Measurements from ENCODE around the gene DIP2C. TPM values are rescaled to one million over a fixed set of nuclear protein-coding genes. Genes with fewer than 3 reads are reported as not detected.

DIP2C gene
- polyA plus RNA-seq, 1 of the 3 experiments (the other 2 are of a cell fraction) = 8.7 TPM

DNA sequence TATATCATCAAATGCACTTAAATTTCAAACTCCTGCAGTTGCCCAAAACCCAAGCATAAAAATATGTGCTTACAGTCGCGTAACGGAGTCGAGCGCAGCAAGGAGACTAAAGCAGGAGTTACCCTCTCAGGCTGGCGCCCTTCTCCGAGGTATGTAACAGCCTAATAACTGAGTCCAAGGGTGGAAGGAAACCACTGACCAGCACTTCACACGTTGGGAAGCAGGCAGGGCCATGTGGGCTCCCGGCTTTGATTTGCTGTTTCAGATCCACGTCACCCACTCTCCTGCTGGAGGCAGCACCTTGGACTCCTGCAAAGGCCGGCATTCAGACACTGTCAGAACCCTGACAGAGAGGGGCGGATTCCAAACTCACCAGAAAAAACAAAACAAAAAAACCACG is 123.8 kb downstream of the DIP2C start:
- Histone ChIP-seq H3F3A (replicated peaks; ENCODE audit: insufficient read depth) (no peaks in the 10 kb centered on the region), H3K9ac (no peak overlapping the region), H3K27me3 (ENCODE audit: insufficient read depth) (no peaks in the 10 kb centered on the region), H2AFZ (ENCODE audit: low read depth) (no peak overlapping the region), H3K4me2 (no peak overlapping the region), H3K9me2 (no peaks in the 10 kb centered on the region), H3K9me3 (0 out of 2 replicates have a peak, but pooled peaks cover 5% of the 10 kb centered on the region), H3K79me2 (ENCODE audit: insufficient read depth) (peaks cover 72% of the 10 kb centered on the region), H4K20me1 (ENCODE audit: insufficient read depth) (peaks cover 40% of the 10 kb centered on the region), H3K36me3 (replicated peaks in 1 of 2; ENCODE audit: control insufficient read depth in 1 of 2, insufficient read depth in 2 of 2, low read length in 1 of 2) (no peaks in the 10 kb centered on the region), H3K27ac (ENCODE audit: low read depth in 2 of 2, low read length in 1 of 2) (no peak overlapping the region), H3K4me1 (ENCODE audit: control insufficient read depth in 1 of 2, insufficient read depth in 2 of 2, low read depth in 1 of 2, low read length in 1 of 2) (peaks cover 0 to 6% of the 10 kb centered on the region in 2 experiments; a peak in 1 of 4 replicates), H3K4me3 (ENCODE audit: low read depth in 2 of 2, low read length in 1 of 2) (no peak overlapping the region)
- ChIA-PET POLR2A (interaction anchor here (0.7 kb wide), 1 partner anchor 31 kb away, joined by 4 read pairs; no protein-coding TSS in a partner anchor), CTCF (interaction anchor here (0.7 kb wide), 1 partner anchor 18 kb away, joined by 4 read pairs; no protein-coding TSS in a partner anchor)
- 97% methylated on average over 13 of the region's 13 CpGs for WGBS (ENCODE audit: low lambda C conversion rate)
- TF ChIP-seq ELF1 (IDR thresholded peaks at IDR 0.05) (no peak), EP300 (IDR thresholded peaks at IDR 0.05; ENCODE audit: borderline replicate concordance in 1 of 2, low read depth in 1 of 2, low read length in 1 of 2) (no peak), MXI1 (IDR thresholded peaks at IDR 0.05; ENCODE audit: low read depth, low read length) (no peak), NFIC (IDR thresholded peaks at IDR 0.05; ENCODE audit: borderline replicate concordance) (no peak), YY1 (IDR thresholded peaks at IDR 0.05; ENCODE audit: low read depth) (no peak), SIN3A (IDR thresholded peaks at IDR 0.05; ENCODE audit: borderline replicate concordance, low read depth, low read length) (no peak), TEAD4 (IDR thresholded peaks at IDR 0.05; ENCODE audit: borderline replicate concordance, insufficient read depth) (no peak), RXRA (IDR thresholded peaks at IDR 0.05; ENCODE audit: borderline replicate concordance, low read depth) (no peak), GATA2 (CRISPR knock-in tag; IDR thresholded peaks at IDR 0.05) (no peak), RFX5 (IDR thresholded peaks at IDR 0.05; ENCODE audit: low read length) (no peak), POLR2AphosphoS5 (IDR thresholded peaks at IDR 0.05; ENCODE audit: low read depth, low read length) (no peak), FOXJ3 (CRISPR knock-in tag; IDR thresholded peaks at IDR 0.05) (no peak), SMC3 (IDR thresholded peaks at IDR 0.05; ENCODE audit: low read depth, low read length) (no peak), MEF2A (IDR thresholded peaks at IDR 0.05; ENCODE audit: borderline replicate concordance, low read depth) (no peak), TAF1 (IDR thresholded peaks at IDR 0.05; ENCODE audit: borderline replicate concordance, low read depth, low read length) (no peak)
- TF ChIP-seq, protein P1, sequence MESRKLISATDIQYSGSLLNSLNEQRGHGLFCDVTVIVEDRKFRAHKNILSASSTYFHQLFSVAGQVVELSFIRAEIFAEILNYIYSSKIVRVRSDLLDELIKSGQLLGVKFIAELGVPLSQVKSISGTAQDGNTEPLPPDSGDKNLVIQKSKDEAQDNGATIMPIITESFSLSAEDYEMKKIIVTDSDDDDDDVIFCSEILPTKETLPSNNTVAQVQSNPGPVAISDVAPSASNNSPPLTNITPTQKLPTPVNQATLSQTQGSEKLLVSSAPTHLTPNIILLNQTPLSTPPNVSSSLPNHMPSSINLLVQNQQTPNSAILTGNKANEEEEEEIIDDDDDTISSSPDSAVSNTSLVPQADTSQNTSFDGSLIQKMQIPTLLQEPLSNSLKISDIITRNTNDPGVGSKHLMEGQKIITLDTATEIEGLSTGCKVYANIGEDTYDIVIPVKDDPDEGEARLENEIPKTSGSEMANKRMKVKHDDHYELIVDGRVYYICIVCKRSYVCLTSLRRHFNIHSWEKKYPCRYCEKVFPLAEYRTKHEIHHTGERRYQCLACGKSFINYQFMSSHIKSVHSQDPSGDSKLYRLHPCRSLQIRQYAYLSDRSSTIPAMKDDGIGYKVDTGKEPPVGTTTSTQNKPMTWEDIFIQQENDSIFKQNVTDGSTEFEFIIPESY (IDR thresholded peaks at IDR 0.05; ENCODE audit: borderline replicate concordance, low read depth) = no peak
- no peak for DNase-seq

DNA sequence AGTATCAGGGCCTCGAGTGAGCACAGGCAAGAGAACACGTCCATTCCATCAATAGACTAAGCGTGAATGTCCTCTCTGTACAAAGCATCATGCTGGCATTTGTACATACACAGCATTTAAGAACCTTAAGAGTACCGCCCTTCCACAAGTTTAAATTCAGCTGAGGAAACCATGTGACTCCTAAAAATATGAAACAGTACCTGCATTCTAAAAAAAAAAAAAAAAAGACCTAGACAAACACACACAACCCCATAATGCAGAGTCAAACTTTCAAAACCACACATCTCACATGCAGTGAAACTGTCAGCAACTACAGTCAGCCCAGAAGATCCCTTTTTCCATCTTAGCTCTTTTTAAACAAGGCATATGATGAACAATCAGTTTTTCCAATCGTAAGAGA is 124.3 kb downstream of the DIP2C start:
- no peak overlapping the region for H3K4me3 ChIP-seq (ENCODE audit: low read depth in 2 of 2, low read length in 1 of 2)
- no peaks in the 10 kb centered on the region for H3K36me3 ChIP-seq (replicated peaks in 1 of 2; ENCODE audit: control insufficient read depth in 1 of 2, insufficient read depth in 2 of 2, low read length in 1 of 2)
- no peak overlapping the region for H3K9ac ChIP-seq
- H3K9me2 ChIP-seq = no peaks in the 10 kb centered on the region
- no peak for DNase-seq
- 0 out of 2 replicates have a peak, but pooled peaks cover 5% of the 10 kb centered on the region for H3K9me3 ChIP-seq
- H3K79me2 ChIP-seq (ENCODE audit: insufficient read depth) = peaks cover 70% of the 10 kb centered on the region
- WGBS (ENCODE audit: low lambda C conversion rate) = 91% methylated on average over 5 of the region's 5 CpGs
- H3F3A ChIP-seq (replicated peaks; ENCODE audit: insufficient read depth) = no peaks in the 10 kb centered on the region
- H3K27ac ChIP-seq (ENCODE audit: low read depth in 2 of 2, low read length in 1 of 2) = no peak overlapping the region
- H3K27me3 ChIP-seq (ENCODE audit: insufficient read depth) = no peaks in the 10 kb centered on the region
- peaks cover 0 to under 1% of the 10 kb centered on the region in 2 experiments; a peak in 1 of 4 replicates for H3K4me1 ChIP-seq (ENCODE audit: control insufficient read depth in 1 of 2, insufficient read depth in 2 of 2, low read depth in 1 of 2, low read length in 1 of 2)
- peaks cover 45% of the 10 kb centered on the region for H4K20me1 ChIP-seq (ENCODE audit: insufficient read depth)
- no peak overlapping the region for H3K4me2 ChIP-seq
- POLR2A ChIA-PET = interaction anchor here (0.7 kb wide), 1 partner anchor 31 kb away, joined by 4 read pairs; no protein-coding TSS in a partner anchor
- H2AFZ ChIP-seq (ENCODE audit: low read depth) = no peak overlapping the region
- CTCF ChIA-PET = interaction anchor here (0.7 kb wide), 1 partner anchor 17 kb away, joined by 4 read pairs; no protein-coding TSS in a partner anchor
- TF ChIP-seq RXRA (IDR thresholded peaks at IDR 0.05; ENCODE audit: borderline replicate concordance, low read depth) (no peak), GATA2 (CRISPR knock-in tag; IDR thresholded peaks at IDR 0.05) (no peak), NRF1 (IDR thresholded peaks at IDR 0.05; ENCODE audit: low read depth, low read length) (no peak), FOXJ3 (CRISPR knock-in tag; IDR thresholded peaks at IDR 0.05) (no peak), POLR2AphosphoS5 (IDR thresholded peaks at IDR 0.05; ENCODE audit: low read depth, low read length) (no peak), EZH2phosphoT487 (IDR thresholded peaks at IDR 0.05; ENCODE audit: borderline replicate concordance, low read depth) (no peak)
- TF ChIP-seq, protein P2, sequence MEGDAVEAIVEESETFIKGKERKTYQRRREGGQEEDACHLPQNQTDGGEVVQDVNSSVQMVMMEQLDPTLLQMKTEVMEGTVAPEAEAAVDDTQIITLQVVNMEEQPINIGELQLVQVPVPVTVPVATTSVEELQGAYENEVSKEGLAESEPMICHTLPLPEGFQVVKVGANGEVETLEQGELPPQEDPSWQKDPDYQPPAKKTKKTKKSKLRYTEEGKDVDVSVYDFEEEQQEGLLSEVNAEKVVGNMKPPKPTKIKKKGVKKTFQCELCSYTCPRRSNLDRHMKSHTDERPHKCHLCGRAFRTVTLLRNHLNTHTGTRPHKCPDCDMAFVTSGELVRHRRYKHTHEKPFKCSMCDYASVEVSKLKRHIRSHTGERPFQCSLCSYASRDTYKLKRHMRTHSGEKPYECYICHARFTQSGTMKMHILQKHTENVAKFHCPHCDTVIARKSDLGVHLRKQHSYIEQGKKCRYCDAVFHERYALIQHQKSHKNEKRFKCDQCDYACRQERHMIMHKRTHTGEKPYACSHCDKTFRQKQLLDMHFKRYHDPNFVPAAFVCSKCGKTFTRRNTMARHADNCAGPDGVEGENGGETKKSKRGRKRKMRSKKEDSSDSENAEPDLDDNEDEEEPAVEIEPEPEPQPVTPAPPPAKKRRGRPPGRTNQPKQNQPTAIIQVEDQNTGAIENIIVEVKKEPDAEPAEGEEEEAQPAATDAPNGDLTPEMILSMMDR (IDR thresholded peaks at IDR 0.05) = no peak
- TF ChIP-seq, protein P3, sequence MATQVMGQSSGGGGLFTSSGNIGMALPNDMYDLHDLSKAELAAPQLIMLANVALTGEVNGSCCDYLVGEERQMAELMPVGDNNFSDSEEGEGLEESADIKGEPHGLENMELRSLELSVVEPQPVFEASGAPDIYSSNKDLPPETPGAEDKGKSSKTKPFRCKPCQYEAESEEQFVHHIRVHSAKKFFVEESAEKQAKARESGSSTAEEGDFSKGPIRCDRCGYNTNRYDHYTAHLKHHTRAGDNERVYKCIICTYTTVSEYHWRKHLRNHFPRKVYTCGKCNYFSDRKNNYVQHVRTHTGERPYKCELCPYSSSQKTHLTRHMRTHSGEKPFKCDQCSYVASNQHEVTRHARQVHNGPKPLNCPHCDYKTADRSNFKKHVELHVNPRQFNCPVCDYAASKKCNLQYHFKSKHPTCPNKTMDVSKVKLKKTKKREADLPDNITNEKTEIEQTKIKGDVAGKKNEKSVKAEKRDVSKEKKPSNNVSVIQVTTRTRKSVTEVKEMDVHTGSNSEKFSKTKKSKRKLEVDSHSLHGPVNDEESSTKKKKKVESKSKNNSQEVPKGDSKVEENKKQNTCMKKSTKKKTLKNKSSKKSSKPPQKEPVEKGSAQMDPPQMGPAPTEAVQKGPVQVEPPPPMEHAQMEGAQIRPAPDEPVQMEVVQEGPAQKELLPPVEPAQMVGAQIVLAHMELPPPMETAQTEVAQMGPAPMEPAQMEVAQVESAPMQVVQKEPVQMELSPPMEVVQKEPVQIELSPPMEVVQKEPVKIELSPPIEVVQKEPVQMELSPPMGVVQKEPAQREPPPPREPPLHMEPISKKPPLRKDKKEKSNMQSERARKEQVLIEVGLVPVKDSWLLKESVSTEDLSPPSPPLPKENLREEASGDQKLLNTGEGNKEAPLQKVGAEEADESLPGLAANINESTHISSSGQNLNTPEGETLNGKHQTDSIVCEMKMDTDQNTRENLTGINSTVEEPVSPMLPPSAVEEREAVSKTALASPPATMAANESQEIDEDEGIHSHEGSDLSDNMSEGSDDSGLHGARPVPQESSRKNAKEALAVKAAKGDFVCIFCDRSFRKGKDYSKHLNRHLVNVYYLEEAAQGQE (IDR thresholded peaks at IDR 0.05; ENCODE audit: low read depth, low read length) = no peak
